Dendritic cell treated with granulocyte-macrophage colony-stimulating factor and Interleukin-4, amounts not matched to agents 40 ng/mL and 50 ng/mL, for 4 days (primary cell): ENCODE data around the gene ARL6IP4.
A peak's percentile ranks its signal among the peaks of the same experiment; 100 is the strongest.

Experiments used
- H3K27ac Mint-ChIP-seq: one replicate; pipeline ENCODE4 v1.8.0; 2022; ENCODE audit warnings: mild to moderate bottlenecking, mixed read lengths
- H3K27me3 Mint-ChIP-seq: one replicate; pipeline ENCODE4 v1.8.0; 2022; ENCODE audit warnings: mild to moderate bottlenecking, mixed read lengths
- H3K36me3 Mint-ChIP-seq: one replicate; pipeline ENCODE4 v1.8.0; 2022; ENCODE audit warnings: low read depth, mixed read lengths
- H3K4me1 Mint-ChIP-seq: one replicate; pipeline ENCODE4 v1.8.0; 2022; ENCODE audit warnings: low read depth, mixed read lengths
- H3K4me3 Mint-ChIP-seq: one replicate; pipeline ENCODE4 v1.8.0; 2022; ENCODE audit warnings: mild to moderate bottlenecking, moderate library complexity, mixed read lengths
- H3K9me3 Mint-ChIP-seq: one replicate; pipeline ENCODE4 v1.8.0; 2022; ENCODE audit warnings: mixed read lengths
- intact Hi-C: fragments of 100-400 bp; cut with micrococcal nuclease; formaldehyde crosslinking; loops from one replicate; pipeline ENCODE4 v1.15.0; 2022

The ARL6IP4 gene

DNA sequence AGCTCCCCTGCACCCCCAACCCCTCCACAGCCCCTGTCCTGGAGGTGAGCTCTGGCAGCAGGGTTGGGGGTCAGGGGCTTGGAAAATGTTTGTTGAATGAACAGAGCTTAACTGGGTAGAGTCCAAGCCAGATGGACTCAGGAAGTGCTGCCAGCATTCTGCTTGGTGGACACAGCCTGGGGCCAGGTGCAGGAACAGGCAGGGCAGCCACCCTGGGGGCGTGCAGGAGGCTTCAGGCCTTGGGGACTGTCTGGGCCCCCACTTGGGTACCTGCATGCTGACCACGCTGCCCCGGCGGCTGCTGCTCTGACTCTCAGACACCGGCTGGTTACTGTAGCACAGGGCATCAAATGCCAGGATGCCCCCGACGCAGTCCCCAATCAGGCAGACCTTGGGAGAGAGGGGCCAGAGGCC lies 15.7 kb downstream of the ARL6IP4 start:
- Mint-ChIP-seq H3K4me3 (no peak overlapping the region), H3K9me3 (no peaks in the 10 kb centered on the region), H3K27me3 (no peaks in the 10 kb centered on the region), H3K4me1 (no peaks in the 10 kb centered on the region), H3K27ac (no peak overlapping the region), H3K36me3 (no peaks in the 10 kb centered on the region)
- intact Hi-C loops, result no loop called here

DNA sequence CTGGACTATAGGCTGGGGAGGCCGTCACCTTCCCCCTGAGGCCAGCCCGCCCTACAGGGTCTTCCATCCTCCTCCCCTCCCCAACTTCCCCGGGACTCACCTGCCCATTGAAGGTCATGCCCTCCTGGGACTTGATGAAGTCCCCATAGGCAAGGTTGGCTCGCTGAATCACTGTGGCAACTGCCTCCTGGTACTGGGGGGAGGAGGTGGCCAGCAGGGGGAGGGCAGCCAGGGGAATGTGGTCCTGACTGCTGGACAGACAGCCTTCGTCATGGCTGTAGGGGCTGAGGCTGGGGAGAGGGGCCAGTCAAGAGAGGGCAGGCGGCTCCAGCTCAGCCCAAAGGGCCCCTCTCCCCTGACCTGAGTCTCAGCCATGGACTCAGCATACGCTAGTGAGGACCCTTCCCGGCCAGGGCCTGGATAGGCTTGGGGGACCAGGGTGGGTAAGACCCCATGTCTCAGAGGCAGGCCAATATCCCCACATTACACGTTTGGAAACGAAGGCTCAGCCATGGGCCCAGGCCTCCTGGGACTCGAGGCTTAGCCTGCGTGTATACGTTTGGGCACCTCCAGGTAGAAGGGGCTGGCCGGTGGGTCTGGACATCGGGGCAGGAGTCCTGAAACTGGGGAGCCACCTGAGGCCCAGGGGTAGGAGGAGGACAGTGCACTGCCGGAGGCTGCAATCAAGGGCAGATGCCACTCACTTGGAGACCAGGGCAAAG lies 16.3 kb downstream of the ARL6IP4 start:
- no peak overlapping the region for H3K27ac Mint-ChIP-seq
- no peaks in the 10 kb centered on the region for H3K4me1 Mint-ChIP-seq
- no peaks in the 10 kb centered on the region for H3K27me3 Mint-ChIP-seq
- no peaks in the 10 kb centered on the region for H3K36me3 Mint-ChIP-seq
- H3K9me3 Mint-ChIP-seq, result no peaks in the 10 kb centered on the region
- H3K4me3 Mint-ChIP-seq, result no peak overlapping the region
- intact Hi-C loops, result no loop called here

DNA sequence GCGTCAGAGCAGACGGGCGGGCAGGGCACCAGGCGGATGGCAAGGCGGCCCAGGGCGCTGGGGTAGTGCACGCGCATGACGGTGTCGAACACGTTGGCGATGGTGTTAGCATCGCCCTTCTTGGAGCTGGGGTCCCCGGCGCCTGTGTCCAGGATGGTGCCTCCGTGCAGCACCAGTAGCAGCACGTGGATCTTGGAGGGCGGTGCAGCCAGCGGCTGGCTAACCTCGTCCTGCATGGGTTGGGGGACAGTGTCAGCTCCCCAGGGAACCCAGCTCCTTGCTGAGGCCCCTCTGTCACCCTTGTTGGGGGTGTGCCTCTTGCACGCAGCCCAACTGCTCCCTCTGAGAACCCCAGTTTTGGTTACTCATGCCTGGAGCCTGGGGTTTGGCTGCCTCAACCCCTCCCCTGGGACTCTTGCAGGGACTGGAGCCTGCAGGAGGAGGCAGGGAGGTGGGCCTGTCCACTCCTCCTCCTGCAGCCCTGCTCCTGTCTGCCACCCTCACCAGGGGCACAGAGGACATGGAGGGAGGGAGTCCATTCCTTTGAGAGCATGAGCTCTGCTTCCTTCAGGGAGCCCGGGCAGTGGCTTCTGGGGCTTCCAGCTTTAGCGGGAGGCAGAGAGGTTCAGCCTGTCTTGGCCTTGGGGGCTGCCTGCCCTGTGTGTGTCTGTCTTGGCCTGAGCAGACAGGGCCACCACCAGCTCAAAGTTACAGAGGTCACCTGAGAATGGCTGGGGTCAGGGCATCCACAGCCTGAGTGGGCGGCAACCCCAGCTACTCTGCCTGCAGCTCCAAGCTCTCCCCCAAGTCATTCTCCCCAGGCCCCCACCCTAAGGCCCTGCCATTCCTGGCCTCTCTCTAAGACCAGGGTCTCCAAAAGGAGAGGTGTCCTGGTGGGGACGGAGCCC lies 17.1 kb downstream of the ARL6IP4 start:
- intact Hi-C loops, result no loop called here
- Mint-ChIP-seq H3K27ac (peak overlapping the region; percentile 15), H3K9me3 (no peaks in the 10 kb centered on the region), H3K36me3 (no peaks in the 10 kb centered on the region), H3K4me1 (no peaks in the 10 kb centered on the region), H3K4me3 (no peak overlapping the region), H3K27me3 (no peaks in the 10 kb centered on the region)

DNA sequence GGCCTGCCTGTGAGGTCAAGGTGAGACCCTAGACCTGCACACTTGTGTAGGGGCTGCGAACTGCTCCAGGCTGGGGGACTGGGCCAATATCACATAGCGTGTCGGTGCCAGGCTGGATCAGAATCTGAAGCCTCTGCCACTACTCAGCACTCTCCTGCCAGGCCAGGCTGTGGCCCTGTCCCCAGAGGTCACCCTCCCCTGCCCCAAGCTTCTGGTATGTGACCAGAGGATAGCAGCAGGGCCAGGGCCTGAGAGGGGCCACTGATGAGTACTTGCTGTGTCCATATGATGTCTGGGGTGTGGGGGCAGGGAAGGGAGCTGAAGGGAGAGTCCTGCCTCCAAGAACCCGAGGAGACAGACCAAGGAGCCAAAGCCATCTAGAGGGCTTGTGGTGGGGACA lies 17.8 kb downstream of the ARL6IP4 start:
- H3K27ac Mint-ChIP-seq, result peak overlapping the region; percentile 15

DNA sequence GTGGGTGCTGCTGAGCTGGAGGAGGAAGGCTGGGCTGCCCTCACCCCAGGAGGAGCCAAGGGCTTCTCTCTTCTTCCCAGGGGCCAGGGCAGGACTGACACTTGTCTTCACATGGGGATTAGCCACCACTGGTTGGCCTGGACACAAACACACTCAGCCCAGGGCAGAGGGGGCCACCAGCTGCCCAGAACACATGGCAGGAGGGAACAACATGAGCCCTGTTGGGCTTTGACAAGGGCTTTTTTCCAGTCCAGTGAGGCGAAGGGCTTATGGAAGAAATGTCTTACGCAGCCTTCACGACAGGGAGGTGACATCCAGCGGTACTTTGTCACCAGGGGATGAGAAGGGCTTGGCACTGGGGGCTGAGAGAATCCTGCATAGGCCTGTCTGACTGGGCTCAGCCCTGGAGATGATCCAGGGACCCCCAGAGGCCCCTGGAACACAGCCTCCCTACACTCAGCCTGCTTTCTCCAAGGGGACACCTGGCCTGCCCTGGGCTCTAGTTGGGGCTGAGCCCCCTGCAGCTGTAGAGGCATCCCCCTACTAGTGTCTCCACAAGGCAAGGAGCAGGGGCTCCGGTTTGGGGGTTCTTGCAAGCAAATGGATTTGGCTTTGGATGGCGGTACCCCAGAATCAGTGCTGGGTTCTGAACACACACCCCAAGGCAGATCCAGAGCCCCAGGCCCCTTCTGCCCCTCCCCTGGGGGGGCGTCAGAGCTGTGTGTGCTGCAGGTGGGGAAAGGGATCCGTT lies 18.9 kb downstream of the ARL6IP4 start:
- no peak overlapping the region for H3K4me3 Mint-ChIP-seq
- H3K36me3 Mint-ChIP-seq, result no peaks in the 10 kb centered on the region
- no peaks in the 10 kb centered on the region for H3K27me3 Mint-ChIP-seq
- no peaks in the 10 kb centered on the region for H3K4me1 Mint-ChIP-seq
- intact Hi-C loops, result no loop called here
- H3K9me3 Mint-ChIP-seq, result no peaks in the 10 kb centered on the region
- peak overlapping the region; percentile 45 for H3K27ac Mint-ChIP-seq

More for the DNA sequence above, 17.8 kb downstream of the ARL6IP4 start:
- H3K4me3 Mint-ChIP-seq, result no peak overlapping the region
- no peaks in the 10 kb centered on the region for H3K4me1 Mint-ChIP-seq
- H3K9me3 Mint-ChIP-seq, result no peaks in the 10 kb centered on the region
- intact Hi-C loops, result no loop called here
- no peaks in the 10 kb centered on the region for H3K36me3 Mint-ChIP-seq
- H3K27me3 Mint-ChIP-seq, result no peaks in the 10 kb centered on the region

DNA sequence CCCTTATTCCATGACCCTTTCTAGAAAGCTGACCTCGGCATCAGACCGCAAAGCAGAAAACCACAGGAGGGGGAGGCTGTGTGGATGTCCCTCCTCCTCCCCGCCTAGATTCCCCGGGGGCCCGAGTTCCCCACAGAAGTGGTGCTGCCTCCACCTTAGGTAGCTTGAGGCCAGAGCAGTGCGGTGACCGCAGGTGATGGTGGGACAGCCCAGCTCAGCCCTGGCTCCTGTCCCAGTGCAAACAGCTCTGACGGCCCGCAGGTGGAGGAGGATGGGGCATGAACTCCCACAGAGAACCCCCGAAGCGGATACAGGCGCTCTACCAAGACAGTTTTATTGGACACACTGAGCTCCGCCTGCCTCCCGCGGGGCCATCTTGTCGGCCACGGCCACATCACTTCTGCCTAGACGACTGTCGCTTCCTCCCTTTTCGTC lies 19.5 kb downstream of the ARL6IP4 start:
- intact Hi-C loops, result no loop called here
- Mint-ChIP-seq H3K9me3 (no peaks in the 10 kb centered on the region), H3K36me3 (no peaks in the 10 kb centered on the region), H3K27me3 (no peaks in the 10 kb centered on the region), H3K4me3 (no peak overlapping the region), H3K27ac (no peak overlapping the region), H3K4me1 (no peaks in the 10 kb centered on the region)

DNA sequence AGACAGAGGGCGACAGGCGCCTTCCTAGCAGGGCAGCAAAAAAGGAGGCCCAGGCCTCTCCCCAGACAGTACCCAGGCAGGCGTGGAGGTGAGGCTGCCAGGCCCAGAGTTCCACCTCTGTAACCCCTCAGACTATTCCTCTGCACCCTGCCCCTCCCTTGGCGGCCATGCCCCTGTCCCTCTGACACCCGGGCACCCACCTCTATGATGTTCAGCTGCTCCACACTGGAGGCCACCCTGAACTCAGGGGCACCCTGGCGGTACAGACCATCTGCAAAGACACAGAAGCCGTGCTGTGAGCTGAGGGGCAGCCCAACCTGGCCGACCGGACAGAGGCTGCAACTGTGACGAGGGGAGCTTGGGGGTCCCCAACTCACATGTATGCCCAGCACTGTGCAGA lies 20.1 kb downstream of the ARL6IP4 start:
- no peak overlapping the region for H3K27ac Mint-ChIP-seq
- no peaks in the 10 kb centered on the region for H3K4me1 Mint-ChIP-seq
- H3K27me3 Mint-ChIP-seq, result no peaks in the 10 kb centered on the region
- H3K36me3 Mint-ChIP-seq, result no peaks in the 10 kb centered on the region
- no peaks in the 10 kb centered on the region for H3K9me3 Mint-ChIP-seq
- intact Hi-C loops, result no loop called here
- H3K4me3 Mint-ChIP-seq, result no peak overlapping the region

DNA sequence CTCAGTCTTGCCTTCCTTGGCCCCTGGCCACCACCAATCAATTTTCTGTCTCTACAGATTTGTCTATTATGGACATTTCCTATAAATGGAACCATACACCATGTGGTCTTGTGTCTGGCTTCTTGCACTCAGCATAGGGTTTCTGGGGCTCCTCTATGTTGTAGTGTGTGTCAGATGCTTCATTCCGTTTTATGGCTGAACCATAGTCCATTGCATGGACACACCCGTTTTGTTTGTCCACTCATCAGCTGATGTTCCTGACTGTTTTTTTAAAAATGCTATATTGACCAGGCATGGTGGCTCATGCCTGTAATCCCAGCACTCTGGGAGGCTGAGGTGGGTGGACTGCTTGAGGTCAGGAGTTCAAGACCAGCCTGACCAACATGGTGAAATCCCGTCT lies 21.0 kb downstream of the ARL6IP4 start:
- Mint-ChIP-seq H3K4me3 (no peak overlapping the region), H3K9me3 (no peaks in the 10 kb centered on the region), H3K27me3 (no peaks in the 10 kb centered on the region), H3K27ac (no peak overlapping the region), H3K4me1 (no peaks in the 10 kb centered on the region), H3K36me3 (no peaks in the 10 kb centered on the region)
- intact Hi-C loops, result no loop called here

DNA sequence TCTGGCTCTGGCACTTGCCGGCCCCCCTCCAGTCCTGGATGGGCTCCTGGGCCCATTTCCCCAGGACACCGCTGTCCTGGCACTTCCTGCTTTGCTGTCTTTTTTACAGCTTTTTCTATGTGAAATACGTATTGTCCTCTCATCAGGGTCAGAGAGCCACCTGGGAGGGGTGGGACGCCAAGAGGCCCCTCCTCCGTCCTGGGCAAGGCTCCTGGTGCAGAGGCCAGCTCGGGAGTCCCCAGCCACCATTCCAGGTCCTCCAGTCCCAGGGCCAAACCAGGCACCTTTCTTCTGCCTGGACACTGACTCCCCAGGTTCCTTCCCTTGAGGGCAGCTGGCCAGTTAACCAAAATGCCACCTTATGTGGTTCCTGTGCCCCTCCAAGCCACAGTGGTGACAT lies 22.8 kb downstream of the ARL6IP4 start:
- no peaks in the 10 kb centered on the region for H3K36me3 Mint-ChIP-seq
- H3K4me1 Mint-ChIP-seq, result no peaks in the 10 kb centered on the region
- H3K27me3 Mint-ChIP-seq, result no peaks in the 10 kb centered on the region
- H3K4me3 Mint-ChIP-seq, result no peak overlapping the region
- H3K27ac Mint-ChIP-seq, result no peak overlapping the region
- intact Hi-C loops, result no loop called here
- no peaks in the 10 kb centered on the region for H3K9me3 Mint-ChIP-seq

DNA sequence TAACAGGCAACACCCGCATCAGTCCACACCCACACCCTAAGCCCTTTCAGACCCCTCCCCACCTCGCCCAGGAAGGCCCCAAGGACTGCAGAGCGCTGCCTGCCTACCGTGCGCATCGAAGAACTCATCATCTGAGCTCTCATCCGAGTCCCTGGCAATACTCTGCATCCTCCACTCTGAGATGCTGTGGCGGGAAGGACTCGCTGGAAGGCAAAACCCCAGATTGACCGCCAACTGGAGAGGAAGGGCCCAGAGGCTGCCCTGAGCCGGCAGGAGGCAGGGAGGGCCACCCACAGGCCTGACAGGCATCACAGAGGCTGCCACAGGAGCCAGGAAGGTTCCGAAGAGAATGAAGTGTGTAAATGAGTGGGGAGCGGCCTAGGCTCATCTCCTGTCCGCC lies 23.8 kb downstream of the ARL6IP4 start:
- no peaks in the 10 kb centered on the region for H3K4me1 Mint-ChIP-seq
- intact Hi-C loops, result no loop called here
- no peaks in the 10 kb centered on the region for H3K27me3 Mint-ChIP-seq
- no peaks in the 10 kb centered on the region for H3K36me3 Mint-ChIP-seq
- H3K9me3 Mint-ChIP-seq, result no peaks in the 10 kb centered on the region
- no peak overlapping the region for H3K4me3 Mint-ChIP-seq
- no peak overlapping the region for H3K27ac Mint-ChIP-seq

DNA sequence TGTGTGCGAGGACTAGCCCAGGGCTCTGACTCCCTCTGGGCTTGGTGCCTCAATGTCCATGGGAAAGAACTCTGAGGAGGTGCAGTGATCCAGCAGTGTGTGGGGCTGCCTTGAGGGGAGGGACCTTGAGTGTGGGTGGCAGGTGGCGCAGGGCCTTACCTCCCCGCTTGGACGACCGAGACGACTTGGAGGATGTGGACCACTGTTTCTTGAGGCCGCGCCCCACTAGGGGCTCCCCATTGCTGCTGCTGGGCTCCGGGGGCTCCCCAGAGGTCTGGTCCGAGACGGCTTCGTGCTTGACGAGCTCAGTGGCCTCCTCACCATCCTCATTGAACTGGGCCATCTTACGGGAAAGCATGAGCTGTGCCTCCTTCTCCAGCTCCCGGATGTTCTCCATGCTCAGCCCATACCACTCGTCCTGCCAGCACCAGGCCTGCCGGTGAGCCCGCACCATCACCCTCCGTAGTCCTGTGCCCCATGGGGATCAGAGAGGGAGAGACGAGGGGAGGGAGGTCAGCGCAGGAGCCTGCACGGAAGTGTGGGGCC lies 24.7 kb downstream of the ARL6IP4 start:
- H3K4me1 Mint-ChIP-seq, result no peaks in the 10 kb centered on the region
- intact Hi-C loops, result no loop called here
- H3K4me3 Mint-ChIP-seq, result no peak overlapping the region
- H3K9me3 Mint-ChIP-seq, result no peaks in the 10 kb centered on the region
- no peaks in the 10 kb centered on the region for H3K27me3 Mint-ChIP-seq
- no peak overlapping the region for H3K27ac Mint-ChIP-seq
- no peaks in the 10 kb centered on the region for H3K36me3 Mint-ChIP-seq

DNA sequence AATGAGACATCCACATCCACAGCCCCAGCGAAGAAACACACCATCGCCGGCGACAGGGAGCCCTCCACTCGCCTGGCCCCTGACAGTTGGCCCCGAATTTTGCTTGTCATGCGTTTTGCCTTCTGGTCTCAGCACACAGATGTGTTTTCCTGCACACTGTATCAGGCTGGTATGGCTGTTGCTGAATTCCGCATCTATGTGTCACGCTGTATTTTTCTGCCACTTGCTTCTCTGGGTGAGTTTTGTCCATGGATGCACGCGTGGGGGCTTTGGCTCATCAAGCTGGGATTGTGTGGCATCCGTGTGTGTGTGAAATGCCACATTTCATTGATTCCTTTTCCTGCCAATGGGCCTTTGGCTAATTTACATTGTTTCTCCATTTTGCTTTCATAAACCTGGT lies 26.5 kb downstream of the ARL6IP4 start:
- Mint-ChIP-seq H3K27me3 (no peaks in the 10 kb centered on the region), H3K9me3 (no peaks in the 10 kb centered on the region), H3K4me3 (no peak overlapping the region), H3K4me1 (no peaks in the 10 kb centered on the region), H3K36me3 (no peaks in the 10 kb centered on the region), H3K27ac (no peak overlapping the region)
- intact Hi-C loops, result no loop called here

DNA sequence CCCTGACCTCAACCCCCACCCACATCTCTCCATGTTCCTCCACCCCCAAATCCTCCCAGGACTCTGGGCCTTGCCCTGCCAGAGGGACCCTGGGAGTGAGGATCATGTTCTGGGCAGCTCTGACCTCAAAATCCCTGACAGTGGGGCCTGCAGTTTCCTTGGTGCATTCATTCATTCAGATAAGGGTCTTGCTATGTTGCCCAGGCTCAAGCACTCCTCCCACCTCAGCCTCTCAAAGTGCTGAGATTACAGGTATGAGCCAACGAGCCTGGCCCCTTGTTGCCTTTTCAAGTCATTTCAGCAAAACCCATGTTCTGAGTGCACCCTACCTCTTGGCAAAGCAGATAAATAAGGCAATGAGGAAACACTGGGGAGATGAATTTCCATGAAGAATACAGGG lies 29.6 kb downstream of the ARL6IP4 start:
- no peak overlapping the region for H3K27ac Mint-ChIP-seq
- H3K9me3 Mint-ChIP-seq, result no peaks in the 10 kb centered on the region
- H3K4me1 Mint-ChIP-seq, result no peaks in the 10 kb centered on the region
- no peak overlapping the region for H3K4me3 Mint-ChIP-seq
- no peaks in the 10 kb centered on the region for H3K27me3 Mint-ChIP-seq
- intact Hi-C loops, result no loop called here
- no peaks in the 10 kb centered on the region for H3K36me3 Mint-ChIP-seq

DNA sequence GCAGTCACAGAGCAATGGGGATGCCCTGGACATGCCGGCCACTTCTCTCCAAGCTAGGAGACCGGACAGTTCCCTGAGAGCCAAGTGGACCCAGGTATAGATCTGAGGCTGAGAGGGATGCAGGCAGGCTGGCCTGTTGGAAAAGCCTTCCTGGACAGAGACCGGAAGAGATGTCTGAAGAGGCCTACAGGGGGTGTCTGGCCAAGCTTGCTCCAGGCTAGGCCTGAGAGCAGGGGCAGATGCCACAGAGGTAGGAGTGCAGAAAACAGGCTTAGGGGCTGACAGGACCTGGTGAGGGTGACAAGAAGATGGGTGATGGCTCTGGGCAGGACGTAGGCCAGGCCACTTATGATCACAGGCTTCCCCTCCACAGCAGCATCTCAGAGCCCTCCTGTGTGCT lies 30.2 kb downstream of the ARL6IP4 start:
- no peak overlapping the region for H3K27ac Mint-ChIP-seq
- intact Hi-C loops, result no loop called here
- no peaks in the 10 kb centered on the region for H3K36me3 Mint-ChIP-seq
- no peaks in the 10 kb centered on the region for H3K27me3 Mint-ChIP-seq
- H3K4me1 Mint-ChIP-seq, result no peaks in the 10 kb centered on the region
- no peaks in the 10 kb centered on the region for H3K9me3 Mint-ChIP-seq
- no peak overlapping the region for H3K4me3 Mint-ChIP-seq
